Measurements from ENCODE around the gene TRIM59.

DNA sequence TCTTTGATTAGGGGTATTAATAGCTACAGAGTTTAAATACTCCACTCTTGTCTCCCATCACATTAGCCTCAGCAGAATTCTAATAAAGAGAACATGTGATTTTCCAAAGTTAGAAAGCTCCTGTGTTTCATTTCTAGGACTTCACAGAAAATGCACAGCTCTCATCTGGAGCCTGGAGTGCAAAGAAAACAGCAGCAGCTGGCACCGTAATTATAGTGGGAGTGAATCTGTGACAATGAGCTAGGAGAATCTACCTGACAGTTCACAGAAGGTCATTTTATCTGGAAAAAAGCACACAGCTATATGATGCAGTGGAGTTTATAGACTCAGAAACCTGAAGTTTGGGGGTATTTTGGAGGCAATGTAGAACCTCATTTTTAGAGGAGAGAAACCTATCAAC lies 5.4 kb upstream of the TRIM59 start:
- TF ChIP-seq EZH2phosphoT487 (IDR thresholded peaks at IDR 0.05; ENCODE audit: borderline replicate concordance, low read length): no peak
- TF ChIP-seq, protein P1, sequence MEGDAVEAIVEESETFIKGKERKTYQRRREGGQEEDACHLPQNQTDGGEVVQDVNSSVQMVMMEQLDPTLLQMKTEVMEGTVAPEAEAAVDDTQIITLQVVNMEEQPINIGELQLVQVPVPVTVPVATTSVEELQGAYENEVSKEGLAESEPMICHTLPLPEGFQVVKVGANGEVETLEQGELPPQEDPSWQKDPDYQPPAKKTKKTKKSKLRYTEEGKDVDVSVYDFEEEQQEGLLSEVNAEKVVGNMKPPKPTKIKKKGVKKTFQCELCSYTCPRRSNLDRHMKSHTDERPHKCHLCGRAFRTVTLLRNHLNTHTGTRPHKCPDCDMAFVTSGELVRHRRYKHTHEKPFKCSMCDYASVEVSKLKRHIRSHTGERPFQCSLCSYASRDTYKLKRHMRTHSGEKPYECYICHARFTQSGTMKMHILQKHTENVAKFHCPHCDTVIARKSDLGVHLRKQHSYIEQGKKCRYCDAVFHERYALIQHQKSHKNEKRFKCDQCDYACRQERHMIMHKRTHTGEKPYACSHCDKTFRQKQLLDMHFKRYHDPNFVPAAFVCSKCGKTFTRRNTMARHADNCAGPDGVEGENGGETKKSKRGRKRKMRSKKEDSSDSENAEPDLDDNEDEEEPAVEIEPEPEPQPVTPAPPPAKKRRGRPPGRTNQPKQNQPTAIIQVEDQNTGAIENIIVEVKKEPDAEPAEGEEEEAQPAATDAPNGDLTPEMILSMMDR (conservative IDR thresholded peaks at IDR 0.05; ENCODE audit: low read depth, low read length): no peak
- TF ChIP-seq EZH2 (IDR thresholded peaks at IDR 0.05; ENCODE audit: low read length, unreplicated experiment): no peak

All from PC-3 (cell line).